D721Med (cell line): ENCODE data around the gene ETHE1.

ENCODE experiments used
- DNase-seq: peaks from one replicate; pipeline ENCODE4 v3.0.0; 2011; ENCODE audit warnings: low spot score; ENCODE audit not compliant: insufficient read length
- FAIRE-seq: peaks from 2 replicates; lab custom pipeline; 2011; peaks lifted over from hg19 to GRCh38; lab: Jason Lieb, UNC
- TF ChIP-seq, protein P1 (sequence below): IDR thresholded peaks from 2 replicates; pipeline ENCODE4 v1.5.1; 2012; ENCODE audit warnings: mild to moderate bottlenecking, control low read depth; ENCODE audit not compliant: insufficient read depth; ENCODE audit errors: missing control alignments

The ETHE1 gene, protein sequence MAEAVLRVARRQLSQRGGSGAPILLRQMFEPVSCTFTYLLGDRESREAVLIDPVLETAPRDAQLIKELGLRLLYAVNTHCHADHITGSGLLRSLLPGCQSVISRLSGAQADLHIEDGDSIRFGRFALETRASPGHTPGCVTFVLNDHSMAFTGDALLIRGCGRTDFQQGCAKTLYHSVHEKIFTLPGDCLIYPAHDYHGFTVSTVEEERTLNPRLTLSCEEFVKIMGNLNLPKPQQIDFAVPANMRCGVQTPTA

DNA sequence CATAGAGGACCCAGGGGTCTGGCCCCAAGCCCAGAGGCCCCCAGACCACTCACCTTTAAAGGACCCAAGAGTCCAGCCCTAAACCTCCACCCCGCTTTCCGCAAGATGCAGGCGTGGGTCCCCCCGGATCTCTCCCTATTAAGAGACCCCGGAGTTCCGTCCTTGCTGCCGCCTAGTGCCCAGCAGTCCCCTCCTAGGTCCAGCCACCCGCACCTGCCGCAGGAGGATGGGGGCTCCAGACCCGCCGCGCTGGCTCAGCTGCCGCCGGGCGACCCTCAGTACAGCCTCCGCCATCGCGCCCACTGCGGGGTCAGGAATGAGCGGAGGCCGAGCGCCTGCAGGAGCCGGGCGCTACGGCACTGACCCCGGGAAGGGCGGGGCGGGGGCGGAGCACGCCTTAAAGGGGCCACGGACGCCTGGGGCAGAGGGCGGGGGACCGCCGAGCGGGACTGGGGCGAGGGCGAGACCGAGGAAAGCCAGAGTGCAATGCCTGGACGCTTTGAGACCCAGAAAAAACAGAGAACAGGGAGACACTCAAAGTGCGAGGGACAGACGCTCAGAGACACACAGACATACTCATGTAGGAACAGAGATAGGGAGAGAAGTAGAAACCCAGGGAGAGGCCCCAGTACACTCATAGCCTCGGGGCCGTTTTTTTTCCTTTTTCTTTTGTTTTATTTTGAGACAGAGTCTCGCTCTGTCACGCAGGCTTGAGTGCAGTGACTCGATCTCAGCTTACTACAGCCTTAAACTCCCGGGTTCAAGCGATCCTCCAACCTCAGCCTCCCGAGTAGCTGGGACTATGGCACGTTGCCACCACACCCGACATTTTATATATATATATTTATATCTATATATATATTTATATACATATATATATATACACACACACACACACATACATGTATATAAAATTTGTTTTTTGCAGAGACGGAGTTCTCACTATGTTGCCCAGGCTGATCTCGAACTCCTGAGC, at the start of gene ETHE1:
TSS of gene ETHE1 (minus strand) at position 318 of the 976 bp plus-strand sequence. CDS start at position 294, 24 bp downstream.
- no peak for FAIRE-seq

GRCh38 chr19:43575955-43576878, 49.2 kb upstream of the ETHE1 start:
- DNase-seq (no peak), FAIRE-seq (no peak)
- TF ChIP-seq, protein P1, sequence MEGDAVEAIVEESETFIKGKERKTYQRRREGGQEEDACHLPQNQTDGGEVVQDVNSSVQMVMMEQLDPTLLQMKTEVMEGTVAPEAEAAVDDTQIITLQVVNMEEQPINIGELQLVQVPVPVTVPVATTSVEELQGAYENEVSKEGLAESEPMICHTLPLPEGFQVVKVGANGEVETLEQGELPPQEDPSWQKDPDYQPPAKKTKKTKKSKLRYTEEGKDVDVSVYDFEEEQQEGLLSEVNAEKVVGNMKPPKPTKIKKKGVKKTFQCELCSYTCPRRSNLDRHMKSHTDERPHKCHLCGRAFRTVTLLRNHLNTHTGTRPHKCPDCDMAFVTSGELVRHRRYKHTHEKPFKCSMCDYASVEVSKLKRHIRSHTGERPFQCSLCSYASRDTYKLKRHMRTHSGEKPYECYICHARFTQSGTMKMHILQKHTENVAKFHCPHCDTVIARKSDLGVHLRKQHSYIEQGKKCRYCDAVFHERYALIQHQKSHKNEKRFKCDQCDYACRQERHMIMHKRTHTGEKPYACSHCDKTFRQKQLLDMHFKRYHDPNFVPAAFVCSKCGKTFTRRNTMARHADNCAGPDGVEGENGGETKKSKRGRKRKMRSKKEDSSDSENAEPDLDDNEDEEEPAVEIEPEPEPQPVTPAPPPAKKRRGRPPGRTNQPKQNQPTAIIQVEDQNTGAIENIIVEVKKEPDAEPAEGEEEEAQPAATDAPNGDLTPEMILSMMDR: no peak

More for the DNA sequence above, at the start of gene ETHE1:
- DNase-seq: peak; percentile 71
- TF ChIP-seq, protein P1: no peak

GRCh38 chr19:43575156-43575950, 48.4 kb upstream of the ETHE1 start, which contains the start of the genes PINLYP and XRCC1:
Gene PINLYP (plus strand): TSS chr19:43575801. CDS start chr19:43577192, 1,391 bp downstream.
Gene XRCC1 (minus strand): TSS chr19:43575527. CDS start chr19:43575458, 69 bp downstream.
- peak; percentile 88 for DNase-seq
- FAIRE-seq: no peak
- TF ChIP-seq, protein P1: no peak

- TF ChIP-seq, protein P1: no peak
- DNase-seq (no peak), FAIRE-seq (no peak)
Observed at GRCh38 chr19:43574424-43575155, 47.6 kb upstream of the ETHE1 start.

- no peak for FAIRE-seq
- TF ChIP-seq, protein P1: no peak
- no peak for DNase-seq
Observed at GRCh38 chr19:43572171-43572588, 45.2 kb upstream of the ETHE1 start.
